EL (cell line): ENCODE results near the gene HS6ST3.
A peak's percentile ranks its signal among the peaks of the same experiment; 100 is the strongest.

Experiments used
- DNase-seq: peaks from one replicate; pipeline ENCODE4 v3.0.0-alpha.2; 2016

Gene HS6ST3

GRCh38 chr13:96553796-96554195 is 463.9 kb downstream of the HS6ST3 start:
- no peak for DNase-seq

- DNase-seq = no peak
Measured at GRCh38 chr13:96573563-96573962, 483.7 kb downstream of the HS6ST3 start.

GRCh38 chr13:96575423-96576320 is 485.8 kb downstream of the HS6ST3 start:
- DNase-seq = no peak

GRCh38 chr13:96581741-96582140 is 491.8 kb downstream of the HS6ST3 start:
- DNase-seq = no peak

- no peak for DNase-seq
Measured at GRCh38 chr13:96615252-96615651, 525.3 kb downstream of the HS6ST3 start.

GRCh38 chr13:96617528-96617927 is 527.6 kb downstream of the HS6ST3 start:
- no peak for DNase-seq

- no peak for DNase-seq
Measured at GRCh38 chr13:96621634-96622183, 531.8 kb downstream of the HS6ST3 start.

GRCh38 chr13:96629331-96629730 is 539.4 kb downstream of the HS6ST3 start:
- DNase-seq = no peak

- DNase-seq = no peak
Measured at GRCh38 chr13:96632536-96633320, 542.8 kb downstream of the HS6ST3 start.

GRCh38 chr13:96636001-96636709 is 546.2 kb downstream of the HS6ST3 start:
- no peak for DNase-seq

GRCh38 chr13:96637039-96637438 is 547.1 kb downstream of the HS6ST3 start:
- no peak for DNase-seq

GRCh38 chr13:96646101-96646500 is 556.2 kb downstream of the HS6ST3 start:
- DNase-seq = no peak

- DNase-seq = no peak
Measured at GRCh38 chr13:96646515-96647211, 556.8 kb downstream of the HS6ST3 start.

- DNase-seq = peak; percentile 82
Measured at GRCh38 chr13:96650301-96650886, 560.5 kb downstream of the HS6ST3 start.

- DNase-seq = no peak
Measured at GRCh38 chr13:96651598-96651997, 561.7 kb downstream of the HS6ST3 start.

- no peak for DNase-seq
Measured at GRCh38 chr13:96652506-96652905, 562.6 kb downstream of the HS6ST3 start.

GRCh38 chr13:96661612-96662011 is 571.7 kb downstream of the HS6ST3 start:
- no peak for DNase-seq

- DNase-seq = peak; percentile 2
Measured at GRCh38 chr13:96662036-96662435, 572.1 kb downstream of the HS6ST3 start.

GRCh38 chr13:96667294-96668018 is 577.5 kb downstream of the HS6ST3 start:
- DNase-seq = no peak

GRCh38 chr13:96671073-96671472 is 581.2 kb downstream of the HS6ST3 start:
- peak; percentile 55 for DNase-seq

- no peak for DNase-seq
Measured at GRCh38 chr13:96672016-96672415, 582.1 kb downstream of the HS6ST3 start.
